ENCODE results near the gene ARHGAP40. TPM values are rescaled to one million over a fixed set of nuclear protein-coding genes. Genes with fewer than 3 reads are reported as not detected.

Gene ARHGAP40
- total RNA-seq, 1 donor from 2014 or later = 0.64 TPM

DNA sequence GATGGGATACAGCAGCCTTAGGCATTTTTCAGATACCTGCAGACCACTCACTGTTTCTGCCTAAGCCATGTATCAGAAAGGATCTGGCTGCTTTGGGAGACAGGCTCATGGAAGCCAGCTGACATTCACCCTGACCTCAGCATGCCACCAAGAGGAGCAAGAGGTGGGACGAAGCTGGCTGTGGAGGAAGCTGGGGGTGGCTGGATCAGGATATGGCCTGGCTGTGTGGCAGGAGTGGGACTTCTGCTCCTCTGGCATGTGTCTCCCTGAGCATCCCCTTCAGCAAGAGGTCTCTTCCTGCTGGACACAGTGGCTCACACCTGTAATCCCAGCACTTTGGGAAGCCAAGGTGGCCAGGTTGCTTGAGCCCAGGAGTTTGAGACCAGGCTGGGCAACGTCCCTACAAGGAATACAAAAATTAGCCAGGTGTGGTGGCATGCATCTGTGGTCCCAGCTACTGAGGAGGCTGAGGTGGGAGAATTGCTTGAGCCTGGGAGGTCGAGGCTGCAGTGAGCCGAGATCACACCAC, 19.7 kb upstream of the ARHGAP40 start:
- Mint-ChIP-seq H3K27me3 (ENCODE audit: unreplicated experiment) (peaks cover 1% of the 10 kb centered on the region), H3K27ac (ENCODE audit: unreplicated experiment) (no peak overlapping the region), H3K4me1 (ENCODE audit: unreplicated experiment) (peaks cover 10% of the 10 kb centered on the region), H3K4me3 (ENCODE audit: unreplicated experiment) (no peak overlapping the region), H3K36me3 (ENCODE audit: low read depth, unreplicated experiment) (no peaks in the 10 kb centered on the region), H3K9me3 (ENCODE audit: unreplicated experiment) (no peaks in the 10 kb centered on the region)
- no peak for DNase-seq (ENCODE audit: low spot score)
- TF ChIP-seq, protein P1, sequence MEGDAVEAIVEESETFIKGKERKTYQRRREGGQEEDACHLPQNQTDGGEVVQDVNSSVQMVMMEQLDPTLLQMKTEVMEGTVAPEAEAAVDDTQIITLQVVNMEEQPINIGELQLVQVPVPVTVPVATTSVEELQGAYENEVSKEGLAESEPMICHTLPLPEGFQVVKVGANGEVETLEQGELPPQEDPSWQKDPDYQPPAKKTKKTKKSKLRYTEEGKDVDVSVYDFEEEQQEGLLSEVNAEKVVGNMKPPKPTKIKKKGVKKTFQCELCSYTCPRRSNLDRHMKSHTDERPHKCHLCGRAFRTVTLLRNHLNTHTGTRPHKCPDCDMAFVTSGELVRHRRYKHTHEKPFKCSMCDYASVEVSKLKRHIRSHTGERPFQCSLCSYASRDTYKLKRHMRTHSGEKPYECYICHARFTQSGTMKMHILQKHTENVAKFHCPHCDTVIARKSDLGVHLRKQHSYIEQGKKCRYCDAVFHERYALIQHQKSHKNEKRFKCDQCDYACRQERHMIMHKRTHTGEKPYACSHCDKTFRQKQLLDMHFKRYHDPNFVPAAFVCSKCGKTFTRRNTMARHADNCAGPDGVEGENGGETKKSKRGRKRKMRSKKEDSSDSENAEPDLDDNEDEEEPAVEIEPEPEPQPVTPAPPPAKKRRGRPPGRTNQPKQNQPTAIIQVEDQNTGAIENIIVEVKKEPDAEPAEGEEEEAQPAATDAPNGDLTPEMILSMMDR (IDR thresholded peaks at IDR 0.05; ENCODE audit: unreplicated experiment) = no peak

DNA sequence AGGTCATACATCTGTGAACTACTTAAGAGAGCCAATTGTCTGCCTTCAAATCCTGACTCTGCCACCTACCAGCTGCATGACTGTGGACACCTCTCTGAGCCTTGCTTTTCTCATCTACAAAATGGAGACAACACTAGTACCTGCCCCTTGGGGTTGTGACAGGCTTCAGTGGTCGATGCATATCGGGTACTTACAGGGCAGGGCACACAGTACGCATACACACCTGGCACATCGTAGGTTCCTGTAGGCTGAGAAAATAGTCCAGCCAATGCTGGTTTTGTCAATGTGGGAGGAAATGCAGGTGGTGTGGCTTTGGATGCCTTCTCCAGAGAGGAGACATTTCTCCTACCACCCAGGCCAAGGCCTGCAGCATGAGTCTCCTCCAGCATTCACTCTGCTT, 18.3 kb upstream of the ARHGAP40 start:
- no peak overlapping the region for H3K27ac Mint-ChIP-seq (ENCODE audit: unreplicated experiment)
- no peaks in the 10 kb centered on the region for H3K36me3 Mint-ChIP-seq (ENCODE audit: low read depth, unreplicated experiment)
- H3K9me3 Mint-ChIP-seq (ENCODE audit: unreplicated experiment) = no peaks in the 10 kb centered on the region
- H3K4me1 Mint-ChIP-seq (ENCODE audit: unreplicated experiment) = peaks cover 10% of the 10 kb centered on the region
- TF ChIP-seq, protein P1 (IDR thresholded peaks at IDR 0.05; ENCODE audit: unreplicated experiment) = no peak
- DNase-seq (ENCODE audit: low spot score) = no peak
- no peak overlapping the region for H3K4me3 Mint-ChIP-seq (ENCODE audit: unreplicated experiment)
- H3K27me3 Mint-ChIP-seq (ENCODE audit: unreplicated experiment) = peaks cover 1% of the 10 kb centered on the region

DNA sequence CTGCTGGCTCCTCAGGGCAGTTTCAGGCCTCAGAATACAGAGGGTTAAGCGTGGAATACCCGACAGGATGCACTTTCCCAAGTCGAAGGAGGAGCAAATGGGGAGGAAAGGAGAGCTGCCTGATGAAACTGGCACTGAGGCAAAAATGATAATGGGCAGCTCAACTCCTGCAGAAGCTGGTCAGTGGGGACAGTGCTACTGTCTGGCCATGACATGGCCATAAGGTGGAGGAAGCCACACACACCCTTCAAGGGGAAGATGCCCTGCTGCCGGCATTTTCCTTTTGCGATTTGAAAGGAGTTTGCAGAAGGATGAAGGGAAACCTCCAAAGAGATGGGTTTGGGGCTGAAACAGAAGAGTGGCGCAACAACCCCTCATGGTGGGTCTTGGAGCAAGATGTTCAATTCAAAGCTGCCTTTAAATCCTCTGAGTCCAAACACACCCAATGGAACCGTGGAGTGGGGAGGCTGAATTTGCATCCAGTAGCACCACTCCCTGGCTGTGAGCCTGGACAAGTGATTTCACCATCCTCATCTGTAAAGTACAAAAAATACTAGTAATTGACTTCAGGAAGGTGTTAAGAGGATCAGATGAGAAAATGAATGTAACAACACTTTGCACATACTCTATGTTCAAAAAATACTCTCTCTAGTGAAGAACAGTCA, 17.4 kb upstream of the ARHGAP40 start:
- H3K4me3 Mint-ChIP-seq (ENCODE audit: unreplicated experiment) = no peak overlapping the region
- H3K27me3 Mint-ChIP-seq (ENCODE audit: unreplicated experiment) = no peaks in the 10 kb centered on the region
- no peaks in the 10 kb centered on the region for H3K9me3 Mint-ChIP-seq (ENCODE audit: unreplicated experiment)
- H3K4me1 Mint-ChIP-seq (ENCODE audit: unreplicated experiment) = peaks cover 8% of the 10 kb centered on the region
- DNase-seq (ENCODE audit: low spot score) = no peak
- H3K27ac Mint-ChIP-seq (ENCODE audit: unreplicated experiment) = no peak overlapping the region
- no peaks in the 10 kb centered on the region for H3K36me3 Mint-ChIP-seq (ENCODE audit: low read depth, unreplicated experiment)
- TF ChIP-seq, protein P1 (IDR thresholded peaks at IDR 0.05; ENCODE audit: unreplicated experiment) = no peak

DNA sequence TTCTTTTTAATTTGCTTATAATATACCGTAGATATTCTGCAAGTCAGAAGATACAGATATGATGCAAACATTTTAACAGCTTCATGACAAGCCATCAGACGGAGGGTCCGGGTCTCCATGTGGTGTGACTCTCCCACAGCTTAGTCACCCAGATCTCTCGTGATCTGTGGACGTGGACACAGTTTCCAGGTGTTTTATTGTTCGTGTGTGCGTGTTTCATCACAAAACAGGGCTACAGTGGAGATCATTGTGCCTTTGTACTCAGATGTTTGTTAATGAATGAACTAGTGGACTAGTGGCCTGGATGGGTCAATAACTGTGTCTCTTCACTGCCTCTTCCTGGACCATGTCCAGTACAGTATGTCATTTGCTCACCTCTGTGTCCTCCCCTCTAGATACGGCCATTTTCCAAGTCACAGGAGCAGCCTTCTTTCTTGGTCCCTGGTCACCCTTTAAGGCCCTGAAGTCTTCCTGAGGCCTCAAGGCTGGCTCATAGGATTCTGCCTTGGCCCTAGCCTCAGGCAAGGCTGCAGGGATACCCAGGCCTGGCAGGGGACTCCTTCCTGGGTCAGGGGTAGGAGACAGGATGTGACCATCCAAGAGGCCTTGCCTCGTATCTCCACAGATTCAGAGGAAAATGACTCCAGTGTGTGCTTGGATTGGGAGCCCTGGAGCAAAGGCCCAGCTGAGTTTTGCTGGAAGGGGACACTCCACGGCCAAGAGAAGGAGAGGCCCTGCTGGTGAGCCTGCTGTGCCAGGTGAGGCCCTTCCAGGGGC, 16.0 kb upstream of the ARHGAP40 start:
- no peak for DNase-seq (ENCODE audit: low spot score)
- Mint-ChIP-seq H3K27ac (ENCODE audit: unreplicated experiment) (no peak overlapping the region), H3K4me1 (ENCODE audit: unreplicated experiment) (no peaks in the 10 kb centered on the region), H3K9me3 (ENCODE audit: unreplicated experiment) (no peaks in the 10 kb centered on the region), H3K27me3 (ENCODE audit: unreplicated experiment) (no peaks in the 10 kb centered on the region), H3K36me3 (ENCODE audit: low read depth, unreplicated experiment) (no peaks in the 10 kb centered on the region), H3K4me3 (ENCODE audit: unreplicated experiment) (no peak overlapping the region)
- TF ChIP-seq, protein P1 (IDR thresholded peaks at IDR 0.05; ENCODE audit: unreplicated experiment) = no peak

DNA sequence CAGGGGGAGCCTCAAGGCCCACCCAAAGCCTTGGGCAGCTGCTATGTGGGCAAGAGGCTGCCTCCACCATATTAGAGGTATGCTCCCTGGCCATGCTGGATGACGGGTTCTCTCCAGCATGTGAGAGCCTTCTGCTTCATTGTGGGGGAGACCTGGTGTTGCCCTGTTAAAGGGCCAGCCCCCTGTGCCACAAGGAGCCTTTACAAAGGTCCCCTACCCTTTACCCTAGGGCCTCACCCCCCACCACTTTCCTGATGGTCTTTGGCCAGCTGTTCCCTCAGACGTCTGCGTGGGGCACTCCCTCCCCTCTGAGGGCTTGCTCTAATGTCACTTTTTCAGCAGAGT, 15.5 kb upstream of the ARHGAP40 start:
- no peak overlapping the region for H3K4me3 Mint-ChIP-seq (ENCODE audit: unreplicated experiment)
- TF ChIP-seq, protein P1 (IDR thresholded peaks at IDR 0.05; ENCODE audit: unreplicated experiment) = no peak
- DNase-seq (ENCODE audit: low spot score) = no peak
- H3K36me3 Mint-ChIP-seq (ENCODE audit: low read depth, unreplicated experiment) = no peaks in the 10 kb centered on the region
- H3K4me1 Mint-ChIP-seq (ENCODE audit: unreplicated experiment) = no peaks in the 10 kb centered on the region
- no peak overlapping the region for H3K27ac Mint-ChIP-seq (ENCODE audit: unreplicated experiment)
- no peaks in the 10 kb centered on the region for H3K27me3 Mint-ChIP-seq (ENCODE audit: unreplicated experiment)
- H3K9me3 Mint-ChIP-seq (ENCODE audit: unreplicated experiment) = no peaks in the 10 kb centered on the region
